ENCODE data around the gene APCS.

APCS gene

GRCh38 chr1:159632922-159633321 lies 45.3 kb downstream of the APCS start:
- H3K27me3 ChIP-seq = no peaks in the 10 kb centered on the region
- DNase-seq = no peak
- H3K9me3 ChIP-seq = no peaks in the 10 kb centered on the region
- no peaks in the 10 kb centered on the region for H3K4me1 ChIP-seq
- H3K4me3 ChIP-seq (ENCODE audit: low read depth, low read length) = no peak overlapping the region
- no peak for TF ChIP-seq CTCF (IDR thresholded peaks at IDR 0.05; ENCODE audit: low read depth, low read length)
- no peaks in the 10 kb centered on the region for H3K36me3 ChIP-seq

Data from BE2C (cell line).